Tibial nerve (tissue), 4 donors: ENCODE measurements around the gene ANKRD31. TPM values are rescaled to one million over a fixed set of nuclear protein-coding genes. Genes with fewer than 3 reads are reported as not detected.

Experiments
- DNase-seq, 2 donors: peaks; one replicate each; pipeline ENCODE4 v3.0.0-alpha.2; 2019; ENCODE audit warnings: low spot score in 2 of 2
- H3K27ac ChIP-seq, 4 donors: fragments of 200-600 bp; sonication (generic) in 3 of 4; one replicate each; pipeline ENCODE4 v1.5.1; 2017 to 2019; ENCODE audit warnings: mild to moderate bottlenecking in 1 of 4
- H3K27me3 ChIP-seq, 2 donors: fragments of 200-600 bp; sonication (generic) in 1 of 2; one replicate each; pipeline versions ENCODE4 v1.5.1 to v1.6.0; 2017 to 2019
- H3K36me3 ChIP-seq, 3 donors: fragments of 200-600 bp; sonication (generic); one replicate each; pipeline ENCODE4 v1.5.1; 2018 to 2019
- H3K4me1 ChIP-seq, 4 donors: fragments of 200-600 bp; sonication (generic) in 3 of 4; one replicate each; pipeline ENCODE4 v1.5.1; 2017 to 2019
- H3K4me3 ChIP-seq, 4 donors: fragments of 200-600 bp; sonication (generic) in 3 of 4; one replicate each; pipeline ENCODE4 v1.5.1; 2017 to 2019; ENCODE audit warnings: mild to moderate bottlenecking in 1 of 4, moderate library complexity in 1 of 4
- H3K9me3 ChIP-seq, 4 donors: fragments of 200-600 bp; sonication (generic) in 3 of 4; one replicate each; pipeline ENCODE4 v1.5.1; 2017 to 2019
- CTCF ChIP-seq, 5 experiments: fragments of 200-600 bp in 3 of 5; fragments of 450-650 bp in 2 of 5; sonication (generic) in 3 of 5; IDR thresholded peaks; one replicate each; pipeline ENCODE4 v1.5.1; 2016 to 2019; ENCODE audit warnings: antibody characterized with exemption in 5 of 5, mild to moderate bottlenecking in 3 of 5, moderate library complexity in 2 of 5
- EP300 ChIP-seq, 2 donors: sonication (generic); formaldehyde crosslinking; IDR thresholded peaks; one replicate each; pipeline ENCODE4 v1.6.1; 2017; ENCODE audit warnings: antibody characterized with exemption in 2 of 2, mild to moderate bottlenecking in 1 of 2
- POLR2A ChIP-seq, 2 donors: fragments of 450-650 bp; IDR thresholded peaks; one replicate each; pipeline ENCODE4 v1.6.1; 2017; ENCODE audit warnings: antibody characterized with exemption in 2 of 2, mild to moderate bottlenecking in 2 of 2, moderate library complexity in 2 of 2
- WGBS, 2 donors: methylation state at CpG; one replicate each; pipeline ENCODE4 v1.1.5; 2018; 5-methylcytosine and 5-hydroxymethylcytosine counted together
- total RNA-seq, 4 donors: library from RNA; depleted of rRNA; stranded (reverse); fragments of >200 nt; gene quantifications; one replicate each; pipeline ENCODE4 v1.1.0, GENCODE V29; 2016

ANKRD31 gene
- total RNA-seq, 4 donors from 2014 or later, result 0.21 to 1.5 (median 0.35) TPM

DNA sequence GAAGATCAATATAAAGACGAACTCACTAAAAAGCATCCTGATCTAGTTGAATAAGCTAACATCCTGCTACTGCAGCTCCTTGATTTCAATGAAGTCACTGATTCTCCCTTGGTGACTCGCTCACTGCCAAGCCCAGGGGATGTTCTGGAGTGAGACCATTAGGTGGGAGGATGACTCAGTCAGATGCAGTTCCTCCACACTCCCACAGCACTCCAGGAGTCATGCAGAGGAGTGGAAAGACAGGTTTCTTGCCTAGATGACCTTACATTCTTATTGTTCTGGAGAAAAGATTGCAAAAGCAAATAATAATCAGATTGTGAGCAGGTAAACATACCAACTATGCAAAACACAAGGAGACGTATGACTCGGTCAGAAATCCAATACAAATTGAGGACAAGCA, 199.6 kb downstream of the ANKRD31 start:
- H3K4me1 ChIP-seq, result no peaks in the 10 kb centered on the region
- no peaks in the 10 kb centered on the region for H3K36me3 ChIP-seq
- no peaks in the 10 kb centered on the region for H3K9me3 ChIP-seq
- H3K4me3 ChIP-seq, result no peak overlapping the region
- H3K27me3 ChIP-seq, result no peaks in the 10 kb centered on the region
- no peak for DNase-seq
- TF ChIP-seq EP300 (IDR thresholded peaks at IDR 0.05), result no peak
- no peak for TF ChIP-seq CTCF (IDR thresholded peaks at IDR 0.05)
- no peak for TF ChIP-seq POLR2A (IDR thresholded peaks at IDR 0.05)
- 80 to 82% methylated on average over 4 of the region's 4 CpGs for WGBS, 2 donors
- H3K27ac ChIP-seq, result no peak overlapping the region

DNA sequence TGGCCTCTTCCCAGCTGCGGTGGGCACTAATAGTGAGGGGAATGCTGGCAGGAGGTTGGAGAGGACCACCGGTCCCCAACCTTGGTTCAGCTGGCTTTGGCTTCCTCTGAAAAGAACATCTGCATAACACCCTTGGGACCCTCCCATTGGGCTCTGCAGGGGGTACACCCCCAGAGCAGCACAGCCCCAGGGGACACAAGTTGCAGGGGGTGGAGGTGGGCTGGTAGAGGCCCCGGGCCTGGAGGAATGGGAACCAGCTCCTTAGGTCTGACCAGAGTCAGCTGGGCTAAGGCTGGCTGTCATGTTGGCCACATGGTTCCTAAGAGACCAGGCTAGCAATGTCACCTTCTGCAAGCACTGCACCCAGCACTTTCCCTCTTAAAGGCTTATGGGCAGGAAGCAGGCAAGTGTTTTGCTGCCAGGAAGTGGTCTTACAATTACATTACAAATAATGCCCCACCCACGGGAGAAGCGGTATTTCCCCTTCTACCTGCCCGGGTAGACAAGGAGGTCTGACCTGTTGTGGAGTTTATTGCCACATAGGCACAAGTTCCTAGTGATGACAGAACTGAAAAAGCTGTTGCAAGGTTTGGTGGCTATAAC, 202.4 kb downstream of the ANKRD31 start:
- Histone ChIP-seq H3K4me1 (no peaks in the 10 kb centered on the region), H3K4me3 (no peak overlapping the region), H3K36me3 (no peaks in the 10 kb centered on the region), H3K27ac (no peak overlapping the region), H3K27me3 (no peaks in the 10 kb centered on the region), H3K9me3 (no peaks in the 10 kb centered on the region)
- WGBS, 2 donors, result 75 to 86% methylated on average over 5 to 6 of the region's 6 CpGs
- TF ChIP-seq EP300 (IDR thresholded peaks at IDR 0.05) (no peak), CTCF (IDR thresholded peaks at IDR 0.05) (no peak), POLR2A (IDR thresholded peaks at IDR 0.05) (no peak)
- no peak for DNase-seq

- WGBS, 2 donors, result 37 to 49% methylated on average over 3 of the region's 3 CpGs
- H3K4me3 ChIP-seq, result no peak overlapping the region
- H3K27me3 ChIP-seq, result no peaks in the 10 kb centered on the region
- no peaks in the 10 kb centered on the region for H3K36me3 ChIP-seq
- TF ChIP-seq CTCF (IDR thresholded peaks at IDR 0.05), result no peak
- TF ChIP-seq EP300 (IDR thresholded peaks at IDR 0.05), result no peak
- no peak for TF ChIP-seq POLR2A (IDR thresholded peaks at IDR 0.05)
- no peaks in the 10 kb centered on the region for H3K4me1 ChIP-seq
- no peak for DNase-seq
- H3K9me3 ChIP-seq, result no peaks in the 10 kb centered on the region
- no peak overlapping the region for H3K27ac ChIP-seq
Observed at GRCh38 chr5:75031366-75031765, 205.3 kb downstream of the ANKRD31 start.

DNA sequence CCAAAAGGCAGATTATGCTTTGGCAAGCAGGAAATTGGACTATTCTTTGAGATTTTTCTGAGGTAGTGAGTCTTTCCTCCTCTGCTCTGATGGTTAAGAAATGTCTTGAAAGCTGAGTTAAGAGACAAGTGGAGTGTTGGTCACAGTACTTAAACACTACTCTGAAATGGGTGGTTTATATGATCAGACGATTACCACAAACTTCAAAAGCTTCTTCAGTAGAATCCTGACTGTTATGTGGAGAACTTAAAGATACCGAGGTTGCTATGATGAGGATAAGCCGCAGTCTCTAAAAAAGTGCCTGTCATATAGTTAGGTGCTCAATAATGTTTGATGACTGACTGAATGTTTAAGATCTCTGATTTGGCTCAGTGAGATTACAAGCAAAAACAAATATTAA, 208.6 kb downstream of the ANKRD31 start:
- H3K27ac ChIP-seq, result no peak overlapping the region
- H3K4me3 ChIP-seq, result no peak overlapping the region
- H3K9me3 ChIP-seq, result no peaks in the 10 kb centered on the region
- no peak for DNase-seq
- no peaks in the 10 kb centered on the region for H3K27me3 ChIP-seq
- no peaks in the 10 kb centered on the region for H3K4me1 ChIP-seq
- no peaks in the 10 kb centered on the region for H3K36me3 ChIP-seq
- 91 to 93% methylated on average over 3 of the region's 3 CpGs for WGBS, 2 donors
- TF ChIP-seq CTCF (IDR thresholded peaks at IDR 0.05), result no peak

- WGBS, 2 donors, result 59 to 62% methylated on average over 9 of the region's 9 CpGs
Observed at GRCh38 chr5:75023368-75024159, 213.1 kb downstream of the ANKRD31 start.

More at GRCh38 chr5:75023368-75024159, 213.1 kb downstream of the ANKRD31 start:
- Histone ChIP-seq H3K36me3 (no peaks in the 10 kb centered on the region), H3K27ac (no peak overlapping the region), H3K4me1 (no peaks in the 10 kb centered on the region), H3K9me3 (no peaks in the 10 kb centered on the region), H3K4me3 (no peak overlapping the region), H3K27me3 (no peaks in the 10 kb centered on the region)
- TF ChIP-seq EP300 (IDR thresholded peaks at IDR 0.05) (no peak), CTCF (IDR thresholded peaks at IDR 0.05) (no peak), POLR2A (IDR thresholded peaks at IDR 0.05) (no peak)
- no peak for DNase-seq
